Loucy (cell line): Measurements from ENCODE around the gene STOX1.
"Not testable (repeated sequence)": the region's sequence is repeated elsewhere in the genome, so short reads cannot be mapped to it uniquely, and the experiment has no call there.

Experiments used
- H2AFZ ChIP-seq: fragments of 200-600 bp; sonication (generic); 2 replicates; pipeline ENCODE4 v1.6.0; 2016; ENCODE audit warnings: antibody characterized with exemption, mild to moderate bottlenecking, low read length, moderate library complexity
- H3F3A ChIP-seq: fragments of 200-600 bp; 2 replicates; pipeline ENCODE4 v1.6.0; 2016; ENCODE audit warnings: antibody characterized with exemption, low read depth, mild to moderate bottlenecking
- H3K27me3 ChIP-seq: fragments of 200-600 bp; sonication (generic); 2 replicates; pipeline ENCODE4 v1.6.1; 2014; ENCODE audit warnings: low read length, mild to moderate bottlenecking; ENCODE audit not compliant: insufficient read depth, poor library complexity, severe bottlenecking
- H3K36me3 ChIP-seq: fragments of 200-600 bp; sonication (generic); 2 replicates; pipeline ENCODE4 v1.6.1; 2016; ENCODE audit warnings: low read length; ENCODE audit not compliant: insufficient read depth
- H3K4me1 ChIP-seq: fragments of 200-600 bp; sonication (generic); 2 replicates; pipeline ENCODE4 v1.5.1; 2014; ENCODE audit warnings: low read length, mild to moderate bottlenecking; ENCODE audit not compliant: insufficient read depth, poor library complexity, severe bottlenecking
- H3K4me2 ChIP-seq: fragments of 200-600 bp; sonication (generic); 2 replicates; pipeline ENCODE4 v1.6.0; 2014; ENCODE audit warnings: antibody characterized with exemption, low read length, low read depth, mild to moderate bottlenecking; ENCODE audit not compliant: poor library complexity, severe bottlenecking
- H3K4me3 ChIP-seq: fragments of 200-600 bp; sonication (generic); 2 replicates; pipeline ENCODE4 v1.5.1; 2014; ENCODE audit warnings: low read length, mild to moderate bottlenecking, mixed read lengths; ENCODE audit not compliant: poor library complexity, severe bottlenecking
- H3K79me2 ChIP-seq: fragments of 200-600 bp; sonication (generic); 2 replicates; pipeline ENCODE4 v1.6.1; 2014; ENCODE audit warnings: low read length; ENCODE audit not compliant: insufficient read depth
- H3K9ac ChIP-seq: fragments of 200-600 bp; sonication (generic); 2 replicates; pipeline ENCODE4 v1.6.0; 2014; ENCODE audit warnings: mild to moderate bottlenecking, low read depth, low read length, moderate library complexity; ENCODE audit not compliant: poor library complexity, severe bottlenecking
- H3K9me2 ChIP-seq: fragments of 200-600 bp; sonication (generic); replicated peaks from 2 replicates; pipeline ENCODE4 v1.6.1; 2016; ENCODE audit warnings: low read depth, low read length, mixed read lengths
- H3K9me3 ChIP-seq: fragments of 200-600 bp; sonication (generic); 2 replicates; pipeline ENCODE4 v1.6.1; 2014; ENCODE audit warnings: mild to moderate bottlenecking, antibody characterized with exemption, low read length, low read depth; ENCODE audit not compliant: insufficient read depth
- H4K20me1 ChIP-seq: fragments of 200-600 bp; sonication (generic); 2 replicates; pipeline ENCODE4 v1.6.0; 2014; ENCODE audit warnings: antibody characterized with exemption, low read length, mild to moderate bottlenecking; ENCODE audit not compliant: insufficient read depth, poor library complexity, severe bottlenecking
- EZH2phosphoT487 ChIP-seq: fragments of 200-600 bp; IDR thresholded peaks from 2 replicates; pipeline ENCODE4 v1.6.1; 2018; ENCODE audit warnings: antibody characterized with exemption, mild to moderate bottlenecking, moderate library complexity, borderline replicate concordance
- TF ChIP-seq, protein P1 (sequence below): fragments of 200-600 bp; sonication (generic); conservative IDR thresholded peaks from 2 replicates; pipeline ENCODE4 v1.5.1; 2014; ENCODE audit warnings: mild to moderate bottlenecking, antibody characterized with exemption, low read length

STOX1 gene

DNA sequence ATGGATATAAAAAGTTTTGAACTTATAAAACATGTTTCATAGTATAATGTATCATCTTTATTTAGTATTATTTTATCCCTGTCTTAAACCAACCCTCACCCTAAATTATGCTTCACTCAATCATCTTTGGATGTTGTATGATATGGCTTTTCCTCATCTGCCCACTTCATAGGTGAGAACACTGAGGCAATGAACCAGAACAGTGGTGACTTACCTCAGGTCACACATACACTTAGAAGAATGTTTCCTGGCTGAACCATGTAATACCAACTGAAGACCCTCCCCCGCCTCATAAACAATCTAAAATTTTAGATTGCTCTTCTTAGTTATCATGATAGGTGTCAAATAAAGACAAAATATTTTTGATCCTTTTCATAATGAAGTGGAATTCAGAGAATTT is 22.6 kb upstream of the STOX1 start:
- Histone ChIP-seq H3F3A (no peaks in the 10 kb centered on the region), H3K27me3 (no peaks in the 10 kb centered on the region), H3K9me3 (no peaks in the 10 kb centered on the region), H4K20me1 (no peaks in the 10 kb centered on the region), H3K9ac (no peak overlapping the region), H3K4me2 (no peak overlapping the region), H3K9me2 (no peaks in the 10 kb centered on the region), H3K4me1 (no peaks in the 10 kb centered on the region), H2AFZ (no peak overlapping the region), H3K79me2 (no peaks in the 10 kb centered on the region), H3K36me3 (no peaks in the 10 kb centered on the region), H3K4me3 (no peak overlapping the region)
- TF ChIP-seq, protein P1, sequence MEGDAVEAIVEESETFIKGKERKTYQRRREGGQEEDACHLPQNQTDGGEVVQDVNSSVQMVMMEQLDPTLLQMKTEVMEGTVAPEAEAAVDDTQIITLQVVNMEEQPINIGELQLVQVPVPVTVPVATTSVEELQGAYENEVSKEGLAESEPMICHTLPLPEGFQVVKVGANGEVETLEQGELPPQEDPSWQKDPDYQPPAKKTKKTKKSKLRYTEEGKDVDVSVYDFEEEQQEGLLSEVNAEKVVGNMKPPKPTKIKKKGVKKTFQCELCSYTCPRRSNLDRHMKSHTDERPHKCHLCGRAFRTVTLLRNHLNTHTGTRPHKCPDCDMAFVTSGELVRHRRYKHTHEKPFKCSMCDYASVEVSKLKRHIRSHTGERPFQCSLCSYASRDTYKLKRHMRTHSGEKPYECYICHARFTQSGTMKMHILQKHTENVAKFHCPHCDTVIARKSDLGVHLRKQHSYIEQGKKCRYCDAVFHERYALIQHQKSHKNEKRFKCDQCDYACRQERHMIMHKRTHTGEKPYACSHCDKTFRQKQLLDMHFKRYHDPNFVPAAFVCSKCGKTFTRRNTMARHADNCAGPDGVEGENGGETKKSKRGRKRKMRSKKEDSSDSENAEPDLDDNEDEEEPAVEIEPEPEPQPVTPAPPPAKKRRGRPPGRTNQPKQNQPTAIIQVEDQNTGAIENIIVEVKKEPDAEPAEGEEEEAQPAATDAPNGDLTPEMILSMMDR: no peak
- no peak for TF ChIP-seq EZH2phosphoT487

GRCh38 chr10:68810830-68811229 is 16.5 kb upstream of the STOX1 start:
- H3K36me3 ChIP-seq, H4K20me1 ChIP-seq, H3K9me2 ChIP-seq, H3K4me3 ChIP-seq, H3K4me1 ChIP-seq, H3K9me3 ChIP-seq, H3K4me2 ChIP-seq, H3K9ac ChIP-seq, H2AFZ ChIP-seq, H3F3A ChIP-seq, H3K27me3 ChIP-seq, H3K79me2 ChIP-seq: not testable (repeated sequence)

DNA sequence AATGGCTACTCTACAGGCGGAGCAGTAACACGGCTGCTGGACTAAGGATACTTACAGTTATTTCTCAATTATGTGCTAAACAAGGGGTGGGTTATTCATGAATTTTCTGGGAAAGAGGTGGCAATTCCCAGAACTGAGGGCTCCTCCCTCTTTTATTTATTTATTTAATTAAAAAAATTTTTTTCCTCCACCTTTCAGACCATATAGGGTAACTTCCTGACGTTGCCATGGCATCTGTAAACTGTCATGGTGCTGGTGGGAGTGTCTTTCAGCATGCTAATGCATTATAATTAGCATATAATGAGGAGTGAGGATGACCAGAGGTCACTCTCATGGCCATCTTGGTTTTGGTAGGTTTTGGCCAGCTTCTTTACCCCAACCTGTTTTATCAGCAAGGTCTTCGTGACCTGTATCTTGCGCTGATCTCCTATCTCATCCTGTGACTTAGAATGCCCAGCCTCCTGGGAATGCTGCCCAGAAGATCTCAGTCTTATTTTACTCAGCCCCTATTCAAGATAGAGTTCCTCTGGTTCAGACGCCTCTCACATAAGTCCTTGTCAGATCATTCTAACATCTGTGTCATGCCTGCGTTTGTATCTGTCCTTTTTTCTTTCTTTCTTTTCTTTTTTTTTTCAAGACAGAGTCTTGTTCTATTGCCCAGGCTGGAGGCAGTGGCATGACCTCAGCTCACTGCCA is 15.9 kb upstream of the STOX1 start:
- Histone ChIP-seq H3K4me3 (no peak overlapping the region), H4K20me1 (no peaks in the 10 kb centered on the region), H3K4me1 (no peaks in the 10 kb centered on the region), H3F3A (no peaks in the 10 kb centered on the region), H3K4me2 (no peak overlapping the region), H3K27me3 (no peaks in the 10 kb centered on the region), H3K36me3 (no peaks in the 10 kb centered on the region), H2AFZ (no peak overlapping the region), H3K9me2 (no peaks in the 10 kb centered on the region), H3K9me3 (no peaks in the 10 kb centered on the region), H3K9ac (no peak overlapping the region), H3K79me2 (no peaks in the 10 kb centered on the region)
- TF ChIP-seq, protein P1: no peak
- no peak for TF ChIP-seq EZH2phosphoT487

- H2AFZ ChIP-seq: no peak overlapping the region
- H3F3A ChIP-seq: no peaks in the 10 kb centered on the region
- H3K27me3 ChIP-seq: no peaks in the 10 kb centered on the region
- H3K4me1 ChIP-seq: no peaks in the 10 kb centered on the region
- no peaks in the 10 kb centered on the region for H3K9me2 ChIP-seq
- no peaks in the 10 kb centered on the region for H3K9me3 ChIP-seq
- no peaks in the 10 kb centered on the region for H3K36me3 ChIP-seq
- no peak overlapping the region for H3K9ac ChIP-seq
- no peak overlapping the region for H3K4me2 ChIP-seq
- no peaks in the 10 kb centered on the region for H3K79me2 ChIP-seq
- no peak for TF ChIP-seq EZH2phosphoT487
- TF ChIP-seq, protein P1: no peak
- no peaks in the 10 kb centered on the region for H4K20me1 ChIP-seq
- no peak overlapping the region for H3K4me3 ChIP-seq
These were observed 14.9 kb upstream of the STOX1 start for GRCh38 chr10:68812420-68812819.
